Trophoblast cell (in vitro differentiated cells and primary cell): Measurements from ENCODE around the gene PATL2. TPM values are rescaled to one million over a fixed set of nuclear protein-coding genes. Genes with fewer than 3 reads are reported as not detected.
A peak's percentile ranks its signal among the peaks of the same experiment; 100 is the strongest.
"Not testable (repeated sequence)": the region's sequence is repeated elsewhere in the genome, so short reads cannot be mapped to it uniquely, and the experiment has no call there.

Experiments used
- DNase-seq, 2 donors: peaks; one replicate each; pipeline ENCODE4 v3.0.0-alpha.2; 2016
- H2AFZ ChIP-seq: 2 replicates; pipeline ENCODE4 v1.6.1; 2013; ENCODE audit warnings: low read length, moderate library complexity, mild to moderate bottlenecking; ENCODE audit not compliant: insufficient read depth, poor library complexity
- H2AK5ac ChIP-seq: 2 replicates; pipeline ENCODE4 v1.6.1; 2013; ENCODE audit warnings: mild to moderate bottlenecking, low read length
- H2BK120ac ChIP-seq: 2 replicates; pipeline ENCODE4 v1.6.1; 2013; ENCODE audit warnings: low read length, mild to moderate bottlenecking, moderate library complexity; ENCODE audit not compliant: insufficient read depth, poor library complexity
- H2BK12ac ChIP-seq: 2 replicates; pipeline ENCODE4 v1.6.1; 2013; ENCODE audit warnings: mild to moderate bottlenecking, low read length, moderate library complexity
- H2BK5ac ChIP-seq: 2 replicates; pipeline ENCODE4 v1.6.1; 2013; ENCODE audit warnings: low read length, low read depth, moderate library complexity, mild to moderate bottlenecking; ENCODE audit not compliant: poor library complexity
- H3K14ac ChIP-seq: 2 replicates; pipeline ENCODE4 v1.6.1; 2013; ENCODE audit warnings: mild to moderate bottlenecking, low read length
- H3K18ac ChIP-seq: 2 replicates; pipeline ENCODE4 v1.6.1; 2013; ENCODE audit warnings: mild to moderate bottlenecking, low read length
- H3K23ac ChIP-seq: 2 replicates; pipeline ENCODE4 v1.6.1; 2013; ENCODE audit warnings: low read length
- H3K27ac ChIP-seq: 2 replicates; pipeline ENCODE4 v1.5.1; 2013; ENCODE audit warnings: low read depth, mild to moderate bottlenecking, inconsistent platforms, low read length, moderate library complexity
- H3K27me3 ChIP-seq: 2 replicates; pipeline ENCODE4 v1.6.1; 2013; ENCODE audit warnings: inconsistent platforms, mild to moderate bottlenecking, low read length, moderate library complexity; ENCODE audit not compliant: insufficient read depth
- H3K36me3 ChIP-seq, 2 experiments: 1 replicate in 1 of 2; 2 replicates in 1 of 2; pipeline ENCODE4 v1.6.1; 2013; ENCODE audit warnings: low read length in 2 of 2, mild to moderate bottlenecking in 2 of 2, moderate library complexity in 1 of 2; ENCODE audit not compliant: insufficient read depth in 2 of 2, control insufficient read depth in 1 of 2
- H3K4ac ChIP-seq: 2 replicates; pipeline ENCODE4 v1.6.1; 2013; ENCODE audit warnings: low read depth, mild to moderate bottlenecking, low read length, moderate library complexity
- H3K4me1 ChIP-seq, 2 experiments: 1 replicate in 1 of 2; 2 replicates in 1 of 2; pipeline ENCODE4 v1.6.1; 2013; ENCODE audit warnings: low read length in 2 of 2, mild to moderate bottlenecking in 2 of 2, moderate library complexity in 1 of 2; ENCODE audit not compliant: insufficient read depth in 2 of 2, control insufficient read depth in 1 of 2
- H3K4me2 ChIP-seq: 2 replicates; pipeline ENCODE4 v1.6.1; 2013; ENCODE audit warnings: inconsistent platforms, mild to moderate bottlenecking, low read length, moderate library complexity
- H3K4me3 ChIP-seq: 2 replicates; pipeline ENCODE4 v1.5.1; 2013; ENCODE audit warnings: mild to moderate bottlenecking, low read depth, low read length, inconsistent platforms
- H3K79me1 ChIP-seq: one replicate; pipeline ENCODE4 v1.6.1; 2013; ENCODE audit warnings: low read length
- H3K79me2 ChIP-seq: 2 replicates; pipeline ENCODE4 v1.6.1; 2013; ENCODE audit warnings: low read length, mild to moderate bottlenecking; ENCODE audit not compliant: control insufficient read depth, insufficient read depth, poor library complexity
- H3K9ac ChIP-seq: 2 replicates; pipeline ENCODE4 v1.6.1; 2013; ENCODE audit warnings: mild to moderate bottlenecking, low read length
- H3K9me3 ChIP-seq: 2 replicates; pipeline ENCODE4 v1.6.1; 2013; ENCODE audit warnings: low read depth, mild to moderate bottlenecking, control low read depth, inconsistent platforms, low read length; ENCODE audit not compliant: insufficient read depth
- H4K12ac ChIP-seq: 2 replicates; pipeline ENCODE4 v1.6.1; 2013; ENCODE audit warnings: low read depth, mild to moderate bottlenecking, low read length, moderate library complexity
- H4K8ac ChIP-seq: 2 replicates; pipeline ENCODE4 v1.6.1; 2013; ENCODE audit warnings: low read depth, mild to moderate bottlenecking, low read length, moderate library complexity
- H4K91ac ChIP-seq: one replicate; pipeline ENCODE4 v1.6.1; 2013; ENCODE audit warnings: low read depth, mild to moderate bottlenecking, low read length, moderate library complexity
- whole genome bisulfite sequencing: extraction: QIAGEN DNeasy Blood & Tissue Kit; methylation state at CpG from one replicate; pipeline ENCODE4 v1.1.7; 2013; ENCODE audit warnings: missing lambda C conversion rate; ENCODE audit not compliant: insufficient read length, insufficient coverage; ENCODE audit errors: extremely low coverage; 5-methylcytosine and 5-hydroxymethylcytosine counted together
- polyA plus RNA-seq: library from polyadenylated mRNA; stranded (reverse); fragments of 200-250 nt; gene quantifications from 2 replicates; pipeline ENCODE4 v1.2.3, GENCODE V29; 2013

The PATL2 gene
- polyA plus RNA-seq = 0.05 and 0.06 TPM in 2 replicates

DNA sequence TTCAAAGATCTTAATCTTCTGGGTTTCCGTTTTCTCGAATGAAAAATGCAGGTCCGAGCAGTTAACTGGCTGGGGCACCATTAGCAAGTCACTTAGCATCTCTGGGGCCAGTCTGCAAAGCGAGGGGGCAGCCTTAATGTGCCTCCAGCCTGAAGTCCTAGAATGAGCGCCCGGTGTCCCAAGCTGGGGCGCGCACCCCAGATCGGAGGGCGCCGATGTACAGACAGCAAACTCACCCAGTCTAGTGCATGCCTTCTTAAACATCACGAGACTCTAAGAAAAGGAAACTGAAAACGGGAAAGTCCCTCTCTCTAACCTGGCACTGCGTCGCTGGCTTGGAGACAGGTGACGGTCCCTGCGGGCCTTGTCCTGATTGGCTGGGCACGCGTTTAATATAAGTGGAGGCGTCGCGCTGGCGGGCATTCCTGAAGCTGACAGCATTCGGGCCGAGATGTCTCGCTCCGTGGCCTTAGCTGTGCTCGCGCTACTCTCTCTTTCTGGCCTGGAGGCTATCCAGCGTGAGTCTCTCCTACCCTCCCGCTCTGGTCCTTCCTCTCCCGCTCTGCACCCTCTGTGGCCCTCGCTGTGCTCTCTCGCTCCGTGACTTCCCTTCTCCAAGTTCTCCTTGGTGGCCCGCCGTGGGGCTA lies at the start of gene PATL2, which contains the start of gene B2M:
PATL2 (minus strand) TSS at position 228 of the 647 bp plus-strand sequence. CDS start 34,833 bp downstream, outside the sequence.
B2M (plus strand) TSS at position 422 of the 647 bp plus-strand sequence; CDS start at position 452, 30 bp downstream.
- peaks cover 0 to 4% of the 10 kb centered on the region in 2 experiments for H3K36me3 ChIP-seq
- peak within 1 kb of the TSS; percentile 3 for H4K91ac ChIP-seq
- H2BK120ac ChIP-seq = peak within 1 kb of the TSS; percentile 2
- H3K4me2 ChIP-seq = peak within 1 kb of the TSS; percentile 73
- H3K4me1 ChIP-seq = peaks cover 13 to 14% of the 10 kb centered on the region in 2 experiments
- peaks cover 6% of the 10 kb centered on the region for H3K79me1 ChIP-seq
- H3K9ac ChIP-seq = peak within 1 kb of the TSS; percentile 53
- peak within 1 kb of the TSS; percentile 47 for H2BK12ac ChIP-seq
- peak; percentile 97 to 99 for DNase-seq
- peaks cover 3% of the 10 kb centered on the region for H3K79me2 ChIP-seq
- H3K27ac ChIP-seq = peak within 1 kb of the TSS; percentile 49
- no peak within 1 kb of the TSS for H2AK5ac ChIP-seq
- H3K14ac ChIP-seq = peak within 1 kb of the TSS; percentile 54
- peak within 1 kb of the TSS; percentile 20 for H3K4ac ChIP-seq
- H2AFZ ChIP-seq = peak within 1 kb of the TSS; percentile 12
- no peak within 1 kb of the TSS for H3K23ac ChIP-seq
- no peak within 1 kb of the TSS for H4K12ac ChIP-seq
- H3K9me3 ChIP-seq = peaks cover 1% of the 10 kb centered on the region
- no peaks in the 10 kb centered on the region for H3K27me3 ChIP-seq
- peak within 1 kb of the TSS; percentile 56 for H4K8ac ChIP-seq
- H3K4me3 ChIP-seq = peak within 1 kb of the TSS; percentile 73
- no CpG with 5 or more reads among the region's 37 CpGs for WGBS
- peak within 1 kb of the TSS; percentile 67 for H3K18ac ChIP-seq
- peak within 1 kb of the TSS; percentile 47 for H2BK5ac ChIP-seq

DNA sequence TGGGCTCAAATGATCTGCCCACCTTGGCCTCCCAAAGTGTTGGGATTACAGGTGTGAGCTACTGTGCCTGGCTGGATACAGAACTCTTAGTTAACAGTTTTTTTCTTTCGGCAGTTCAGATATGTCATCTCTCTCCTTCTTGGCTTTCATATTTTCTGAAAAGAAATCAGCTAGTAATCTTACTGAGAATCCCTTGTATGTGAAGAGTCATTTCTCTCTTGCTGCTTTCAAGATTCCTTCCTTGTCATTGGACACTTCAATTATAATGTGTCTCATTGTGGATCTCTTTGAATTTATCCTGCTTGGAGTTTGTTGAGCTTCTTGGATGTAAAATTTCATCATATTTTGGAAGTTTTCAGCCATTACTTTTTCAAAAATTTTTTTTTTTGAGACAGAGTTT lies 42.2 kb upstream of the PATL2 start:
- WGBS = no CpG with 5 or more reads among the region's 1 CpG
- H4K91ac ChIP-seq = no peak overlapping the region
- no peak overlapping the region for H3K4me3 ChIP-seq

GRCh38 chr15:44743454-44743853 lies 32.3 kb upstream of the PATL2 start:
- H2AK5ac ChIP-seq, H3K9ac ChIP-seq, H2BK12ac ChIP-seq, H4K91ac ChIP-seq, H3K18ac ChIP-seq, H2BK120ac ChIP-seq, H2AFZ ChIP-seq, H3K14ac ChIP-seq, H3K27me3 ChIP-seq, H3K79me1 ChIP-seq, H3K9me3 ChIP-seq, H3K4me2 ChIP-seq, H3K79me2 ChIP-seq, H2BK5ac ChIP-seq, H3K27ac ChIP-seq, H3K36me3 ChIP-seq, H3K4me3 ChIP-seq, H4K12ac ChIP-seq, H4K8ac ChIP-seq, H3K4me1 ChIP-seq, DNase-seq, H3K23ac ChIP-seq, H3K4ac ChIP-seq: not testable (repeated sequence)
- no CpG with 5 or more reads among the region's 2 CpGs for WGBS

More for the DNA sequence above, 42.2 kb upstream of the PATL2 start:
- Histone ChIP-seq H3K4ac (no peak overlapping the region), H3K27me3 (no peaks in the 10 kb centered on the region), H2BK5ac (no peak overlapping the region), H3K18ac (no peak overlapping the region), H2AFZ (no peak overlapping the region), H3K27ac (no peak overlapping the region), H2BK12ac (no peak overlapping the region), H2BK120ac (no peak overlapping the region), H3K79me2 (no peaks in the 10 kb centered on the region), H3K4me1 (no peaks in the 10 kb centered on the region), H4K12ac (no peak overlapping the region), H4K8ac (no peak overlapping the region), H3K9ac (no peak overlapping the region), H3K4me2 (no peak overlapping the region), H3K23ac (no peak overlapping the region), H3K14ac (no peak overlapping the region), H3K36me3 (no peaks in the 10 kb centered on the region), H3K79me1 (no peaks in the 10 kb centered on the region), H2AK5ac (no peak overlapping the region), H3K9me3 (no peaks in the 10 kb centered on the region)
- DNase-seq = no peak

DNA sequence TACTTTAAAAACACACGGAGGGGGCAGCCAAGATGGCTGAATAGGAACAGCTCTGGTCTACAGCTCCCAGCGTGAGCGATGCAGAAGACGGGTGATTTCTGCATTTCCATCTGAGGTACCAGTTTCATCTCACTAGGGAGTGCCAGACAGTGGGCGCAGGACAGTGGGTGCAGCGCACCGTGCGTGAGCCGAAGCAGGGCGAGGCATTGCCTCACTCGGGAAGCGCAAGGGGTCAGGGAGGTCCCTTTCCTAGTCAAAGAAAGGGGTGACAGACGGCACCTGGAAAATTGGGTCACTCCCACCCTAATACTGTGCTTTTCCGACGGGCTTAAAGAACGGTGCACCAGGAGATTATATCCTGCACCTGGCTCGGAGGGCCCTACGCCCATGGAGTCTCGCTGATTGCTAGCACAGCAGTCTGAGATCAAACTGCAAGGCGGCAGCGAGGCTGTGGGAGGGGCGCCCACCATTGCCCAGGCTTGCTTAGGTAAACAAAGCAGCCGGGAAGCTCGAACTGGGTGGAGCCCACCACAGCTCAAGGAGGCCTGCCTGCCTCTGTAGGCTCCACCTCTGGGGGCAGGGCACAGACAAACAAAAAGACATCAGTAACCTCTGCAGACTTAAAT lies 28.2 kb upstream of the PATL2 start:
- not testable (repeated sequence) for H3K18ac ChIP-seq, H3K27me3 ChIP-seq, H3K14ac ChIP-seq, H2AK5ac ChIP-seq, H3K79me1 ChIP-seq, H3K36me3 ChIP-seq, H2AFZ ChIP-seq, H3K27ac ChIP-seq, H2BK12ac ChIP-seq, H3K79me2 ChIP-seq, H3K4ac ChIP-seq, H4K91ac ChIP-seq, H3K4me2 ChIP-seq, H3K4me3 ChIP-seq, DNase-seq, H3K4me1 ChIP-seq, H2BK120ac ChIP-seq, H4K12ac ChIP-seq, H3K9ac ChIP-seq, H4K8ac ChIP-seq, H3K23ac ChIP-seq, H3K9me3 ChIP-seq, H2BK5ac ChIP-seq
- no CpG with 5 or more reads among the region's 24 CpGs for WGBS
